Astrocyte (in vitro differentiated cells and primary cell): ENCODE results near the gene ANKLE2. TPM values are rescaled to one million over a fixed set of nuclear protein-coding genes. Genes with fewer than 3 reads are reported as not detected.

Experiments
- DNase-seq: peaks from one replicate; pipeline ENCODE4 v3.0.0-alpha.2; 2010; ENCODE audit warnings: low read depth
- FAIRE-seq: peaks from 2 replicates; lab custom pipeline; 2011; peaks lifted over from hg19 to GRCh38; lab: Jason Lieb, UNC
- H2AFZ ChIP-seq: 2 replicates; pipeline ENCODE4 v1.6.0; 2012; ENCODE audit warnings: low read depth, low read length, inconsistent platforms
- H3K27ac ChIP-seq: 2 replicates; pipeline ENCODE4 v1.5.1; 2011; ENCODE audit warnings: low read depth, low read length, inconsistent platforms
- H3K27me3 ChIP-seq: 2 replicates; pipeline ENCODE4 v1.6.0; 2011; ENCODE audit warnings: low read length, inconsistent platforms; ENCODE audit not compliant: insufficient read depth
- H3K36me3 ChIP-seq: 2 replicates; pipeline ENCODE4 v1.5.1; 2011; ENCODE audit warnings: low read length, inconsistent platforms; ENCODE audit not compliant: insufficient read depth
- H3K4me1 ChIP-seq: 2 replicates; pipeline ENCODE4 v1.5.1; 2011; ENCODE audit warnings: low read length, inconsistent platforms; ENCODE audit not compliant: insufficient read depth
- H3K4me2 ChIP-seq: 2 replicates; pipeline ENCODE4 v1.6.0; 2012; ENCODE audit warnings: low read length, inconsistent platforms
- H3K4me3 ChIP-seq: 2 replicates; pipeline ENCODE4 v1.5.1; 2011; ENCODE audit warnings: low read depth, mild to moderate bottlenecking, low read length, inconsistent platforms; ENCODE audit not compliant: insufficient read depth
- H3K79me2 ChIP-seq: 2 replicates; pipeline ENCODE4 v1.6.0; 2012; ENCODE audit warnings: mild to moderate bottlenecking, low read length, inconsistent platforms; ENCODE audit not compliant: insufficient read depth
- H3K9ac ChIP-seq: 2 replicates; pipeline ENCODE4 v1.6.0; 2012; ENCODE audit warnings: mild to moderate bottlenecking, low read length, inconsistent platforms
- H3K9me3 ChIP-seq: 2 replicates; pipeline ENCODE4 v1.5.1; 2012; ENCODE audit warnings: low read depth, mild to moderate bottlenecking, low read length, inconsistent platforms; ENCODE audit not compliant: insufficient read depth
- H4K20me1 ChIP-seq: 2 replicates; pipeline ENCODE4 v1.6.0; 2012; ENCODE audit warnings: low read length, inconsistent platforms; ENCODE audit not compliant: insufficient read depth
- H3K27ac Mint-ChIP-seq: one replicate; pipeline ENCODE4 v1.8.0; 2021; ENCODE audit warnings: mild to moderate bottlenecking, mixed read lengths; ENCODE audit not compliant: unreplicated experiment
- H3K27me3 Mint-ChIP-seq: one replicate; pipeline ENCODE4 v1.8.0; 2021; ENCODE audit warnings: low read depth, mixed read lengths; ENCODE audit not compliant: unreplicated experiment
- H3K36me3 Mint-ChIP-seq: one replicate; pipeline ENCODE4 v1.8.0; 2021; ENCODE audit warnings: low read depth, mixed read lengths; ENCODE audit not compliant: unreplicated experiment
- H3K4me1 Mint-ChIP-seq: one replicate; pipeline ENCODE4 v1.8.0; 2021; ENCODE audit warnings: low read depth, mixed read lengths; ENCODE audit not compliant: unreplicated experiment
- H3K4me3 Mint-ChIP-seq: one replicate; pipeline ENCODE4 v1.8.0; 2021; ENCODE audit warnings: mild to moderate bottlenecking, moderate library complexity, mixed read lengths; ENCODE audit not compliant: unreplicated experiment
- H3K9me3 Mint-ChIP-seq: one replicate; pipeline ENCODE4 v1.8.0; 2021; ENCODE audit warnings: mild to moderate bottlenecking, mixed read lengths; ENCODE audit not compliant: unreplicated experiment
- EZH2 ChIP-seq: IDR thresholded peaks from 2 replicates; pipeline ENCODE4 v1.6.1; 2012; ENCODE audit warnings: mild to moderate bottlenecking, low read length, inconsistent platforms; ENCODE audit not compliant: insufficient read depth
- total RNA-seq: library from RNA; stranded (reverse); gene quantifications from 2 replicates; pipeline ENCODE4 v1.2.1, GENCODE V29; 2021
- TF ChIP-seq, protein P1 (sequence below): IDR thresholded peaks from 2 replicates; pipeline ENCODE4 v1.5.1; 2011; ENCODE audit warnings: low read depth, mild to moderate bottlenecking, inconsistent platforms, low read length, moderate library complexity; ENCODE audit not compliant: insufficient read depth

Gene ANKLE2
- total RNA-seq, 1 donor from 2014 or later, result 140 TPM

DNA sequence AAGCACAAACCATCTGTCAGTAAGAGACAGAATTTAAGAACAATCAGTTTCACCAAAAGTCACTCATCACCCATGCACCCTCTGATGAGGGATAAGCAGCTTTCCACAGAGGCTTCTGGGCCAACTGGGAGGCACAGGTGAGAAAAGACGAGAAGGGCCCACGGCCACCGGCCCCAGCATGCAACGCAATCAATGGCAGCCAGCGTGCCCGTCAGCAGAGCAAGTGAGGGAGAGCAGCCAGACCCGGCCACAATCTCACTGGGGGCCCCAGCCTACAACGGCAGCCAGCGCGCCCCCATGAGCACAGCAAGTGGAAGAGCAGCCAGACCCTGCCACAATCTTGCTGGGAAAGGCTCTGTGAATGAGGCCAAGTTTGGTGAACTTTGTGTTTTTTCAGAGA lies 13.3 kb downstream of the ANKLE2 start:
- Mint-ChIP-seq H3K4me3 (no peak overlapping the region), H3K9me3 (no peaks in the 10 kb centered on the region), H3K27me3 (no peaks in the 10 kb centered on the region), H3K4me1 (peaks cover 2% of the 10 kb centered on the region), H3K27ac (peak overlapping the region; percentile 15), H3K36me3 (peaks cover 11% of the 10 kb centered on the region)
- H2AFZ ChIP-seq, result no peak overlapping the region
- DNase-seq, result no peak
- H4K20me1 ChIP-seq, result peaks cover 93% of the 10 kb centered on the region
- FAIRE-seq, result no peak
- no peak overlapping the region for H3K4me2 ChIP-seq
- H3K27ac ChIP-seq, result no peak overlapping the region
- peaks cover 64% of the 10 kb centered on the region for H3K36me3 ChIP-seq
- H3K79me2 ChIP-seq, result peaks cover 93% of the 10 kb centered on the region
- H3K9ac ChIP-seq, result no peak overlapping the region
- TF ChIP-seq EZH2, result no peak
- TF ChIP-seq, protein P1, sequence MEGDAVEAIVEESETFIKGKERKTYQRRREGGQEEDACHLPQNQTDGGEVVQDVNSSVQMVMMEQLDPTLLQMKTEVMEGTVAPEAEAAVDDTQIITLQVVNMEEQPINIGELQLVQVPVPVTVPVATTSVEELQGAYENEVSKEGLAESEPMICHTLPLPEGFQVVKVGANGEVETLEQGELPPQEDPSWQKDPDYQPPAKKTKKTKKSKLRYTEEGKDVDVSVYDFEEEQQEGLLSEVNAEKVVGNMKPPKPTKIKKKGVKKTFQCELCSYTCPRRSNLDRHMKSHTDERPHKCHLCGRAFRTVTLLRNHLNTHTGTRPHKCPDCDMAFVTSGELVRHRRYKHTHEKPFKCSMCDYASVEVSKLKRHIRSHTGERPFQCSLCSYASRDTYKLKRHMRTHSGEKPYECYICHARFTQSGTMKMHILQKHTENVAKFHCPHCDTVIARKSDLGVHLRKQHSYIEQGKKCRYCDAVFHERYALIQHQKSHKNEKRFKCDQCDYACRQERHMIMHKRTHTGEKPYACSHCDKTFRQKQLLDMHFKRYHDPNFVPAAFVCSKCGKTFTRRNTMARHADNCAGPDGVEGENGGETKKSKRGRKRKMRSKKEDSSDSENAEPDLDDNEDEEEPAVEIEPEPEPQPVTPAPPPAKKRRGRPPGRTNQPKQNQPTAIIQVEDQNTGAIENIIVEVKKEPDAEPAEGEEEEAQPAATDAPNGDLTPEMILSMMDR, result no peak
- H3K4me3 ChIP-seq, result no peak overlapping the region
- no peaks in the 10 kb centered on the region for H3K9me3 ChIP-seq
- H3K27me3 ChIP-seq, result no peaks in the 10 kb centered on the region
- H3K4me1 ChIP-seq, result no peaks in the 10 kb centered on the region

DNA sequence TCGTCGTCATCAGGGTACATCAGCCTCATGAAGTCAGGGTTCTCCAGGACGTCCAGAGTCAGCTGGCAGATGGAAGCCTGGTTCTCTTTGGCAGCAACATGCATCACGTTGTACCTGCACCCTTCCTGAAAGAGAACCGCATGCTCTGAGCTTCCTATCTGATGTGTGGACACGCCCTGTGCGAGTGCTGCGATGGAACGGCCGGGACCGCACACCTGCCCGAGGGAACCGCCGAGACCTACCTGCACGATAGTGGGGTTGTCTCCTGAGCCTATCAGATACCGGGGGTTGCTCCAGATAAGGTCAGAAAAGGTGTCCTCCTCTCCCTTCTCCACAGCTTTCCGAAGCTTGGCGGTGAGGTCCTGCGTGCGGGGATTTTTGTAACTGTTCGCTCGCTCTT lies 13.7 kb downstream of the ANKLE2 start:
- H3K9me3 ChIP-seq, result no peaks in the 10 kb centered on the region
- no peaks in the 10 kb centered on the region for H3K27me3 Mint-ChIP-seq
- DNase-seq (no peak), FAIRE-seq (no peak)
- peaks cover 15% of the 10 kb centered on the region for H3K36me3 Mint-ChIP-seq
- TF ChIP-seq, protein P1, result no peak
- TF ChIP-seq EZH2, result no peak
- H3K4me1 Mint-ChIP-seq, result peaks cover 2% of the 10 kb centered on the region
- peaks cover 93% of the 10 kb centered on the region for H3K79me2 ChIP-seq
- H3K4me3 ChIP-seq, result no peak overlapping the region
- H3K36me3 ChIP-seq, result peaks cover 63% of the 10 kb centered on the region
- H3K4me2 ChIP-seq, result no peak overlapping the region
- no peak overlapping the region for H3K9ac ChIP-seq
- H3K9me3 Mint-ChIP-seq, result no peaks in the 10 kb centered on the region
- peaks cover 93% of the 10 kb centered on the region for H4K20me1 ChIP-seq
- no peak overlapping the region for H2AFZ ChIP-seq
- no peak overlapping the region for H3K27ac Mint-ChIP-seq
- no peaks in the 10 kb centered on the region for H3K4me1 ChIP-seq
- no peak overlapping the region for H3K4me3 Mint-ChIP-seq
- H3K27me3 ChIP-seq, result no peaks in the 10 kb centered on the region
- H3K27ac ChIP-seq, result no peak overlapping the region

DNA sequence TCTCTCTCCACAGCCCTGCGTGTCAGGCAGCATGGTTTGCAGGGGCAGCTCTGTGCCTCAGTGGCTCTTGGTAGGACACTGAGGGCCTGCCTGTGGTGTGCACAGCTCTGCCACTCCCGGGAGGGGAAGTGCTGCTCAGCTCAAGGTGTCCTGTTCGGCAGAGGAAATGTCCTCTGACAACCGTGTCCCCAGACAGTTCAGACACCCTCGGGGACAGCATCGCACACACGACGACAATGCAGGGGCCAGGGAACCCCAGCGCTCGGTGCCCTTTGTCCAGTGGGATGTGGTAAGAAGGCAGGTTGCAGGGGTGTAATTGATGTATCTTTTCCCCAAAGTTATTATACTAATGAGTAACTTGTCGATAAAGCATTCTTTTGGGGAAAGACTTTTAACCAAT lies 14.2 kb downstream of the ANKLE2 start:
- Mint-ChIP-seq H3K36me3 (peaks cover 18% of the 10 kb centered on the region), H3K4me3 (no peak overlapping the region), H3K27me3 (no peaks in the 10 kb centered on the region), H3K4me1 (peaks cover 2% of the 10 kb centered on the region), H3K9me3 (no peaks in the 10 kb centered on the region), H3K27ac (no peak overlapping the region)
- Histone ChIP-seq H3K79me2 (peaks cover 93% of the 10 kb centered on the region), H2AFZ (no peak overlapping the region), H3K4me3 (no peak overlapping the region), H3K4me1 (no peaks in the 10 kb centered on the region), H3K9ac (no peak overlapping the region), H3K27me3 (no peaks in the 10 kb centered on the region), H3K4me2 (no peak overlapping the region), H3K36me3 (peaks cover 65% of the 10 kb centered on the region), H3K27ac (no peak overlapping the region), H4K20me1 (peaks cover 93% of the 10 kb centered on the region), H3K9me3 (no peaks in the 10 kb centered on the region)
- TF ChIP-seq, protein P1, result no peak
- TF ChIP-seq EZH2, result no peak
- DNase-seq (no peak), FAIRE-seq (no peak)
